Measurements from ENCODE around the gene PSMB1. TPM values are rescaled to one million over a fixed set of nuclear protein-coding genes. Genes with fewer than 3 reads are reported as not detected.

PSMB1 gene
- total and polyA plus RNA-seq, 9 of the 15 experiments (the other 6 are each of a cell fraction or from before 2014, with no cell fraction given) = 447 to 2,953 (median 884) TPM

DNA sequence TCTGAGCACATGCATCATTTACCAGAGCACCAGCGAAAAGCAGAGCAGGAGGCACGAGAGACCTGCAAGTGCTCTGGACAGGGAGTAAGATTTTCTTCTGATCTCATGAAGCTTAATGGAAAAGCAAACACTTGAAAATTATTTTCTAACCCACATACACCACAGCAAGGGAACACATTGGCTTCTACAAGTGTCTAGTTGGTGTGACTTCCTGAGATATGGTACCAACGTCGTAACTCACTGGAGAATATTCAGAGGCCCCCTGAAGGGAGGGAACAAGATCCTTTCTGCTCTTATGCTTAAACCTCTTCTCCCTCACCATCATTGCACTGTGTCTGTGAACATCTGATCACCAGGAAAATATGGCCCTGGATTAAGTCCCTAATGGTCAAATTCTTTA lies 48.6 kb downstream of the PSMB1 start:
- Histone ChIP-seq H3K27ac (ENCODE audit: extremely low read depth, low read depth, low read length) (no peak overlapping the region), H3K9me1 (ENCODE audit: control insufficient read depth, insufficient read depth, low read length) (no peaks in the 10 kb centered on the region), H3K79me2 (ENCODE audit: control insufficient read depth, insufficient read depth, low read length) (no peaks in the 10 kb centered on the region), H3K9me3 (replicated peaks; ENCODE audit: control insufficient read depth, insufficient read depth, low read depth, low read length) (no peaks in the 10 kb centered on the region), H3K4me3 (no peak overlapping the region), H3K27me3 (ENCODE audit: control insufficient read depth in 2 of 2, insufficient read depth in 2 of 2, low read length in 2 of 2) (peaks cover 5 to 35% of the 10 kb centered on the region in 2 experiments), H3K36me3 (ENCODE audit: control insufficient read depth, insufficient read depth, low read length) (no peaks in the 10 kb centered on the region), H3K9ac (ENCODE audit: insufficient read depth in 1 of 2, low read depth in 2 of 2, low read length in 2 of 2) (no peak overlapping the region), H4K20me1 (replicated peaks; ENCODE audit: control insufficient read depth, insufficient read depth, low read length) (no peaks in the 10 kb centered on the region), H3K4me2 (ENCODE audit: insufficient read depth, low read length) (no peak overlapping the region), H2AFZ (ENCODE audit: low read depth, low read length) (no peak overlapping the region), H3K4me1 (replicated peaks in 1 of 2; ENCODE audit: control insufficient read depth in 2 of 2, insufficient read depth in 2 of 2, low read length in 2 of 2) (no peaks in the 10 kb centered on the region)
- POLR2A ChIA-PET = no interaction called here
- FAIRE-seq (no peak), DNase-seq (ENCODE audit: extremely low read depth in 1 of 4, low spot score in 3 of 4) (no peak), ATAC-seq (no peak)
- 1% methylated on average over 4 of the region's 4 CpGs for WGBS (ENCODE audit: insufficient coverage, low coverage, missing lambda C conversion rate)
- no TSS peak for BruUV-seq (replicated peaks)
- CTCF ChIA-PET (ENCODE audit: low intra/inter-chr PET ratio) = no interaction called here
- no peak for TF ChIP-seq ZNF644 (tag; IDR thresholded peaks at IDR 0.05; ENCODE audit: low read depth)
- TF ChIP-seq ERF (CRISPR knock-in tag; IDR thresholded peaks at IDR 0.05) = no peak
- no peak for TF ChIP-seq YY1 (IDR thresholded peaks at IDR 0.05; ENCODE audit: borderline replicate concordance in 1 of 3, control insufficient read depth in 1 of 3, extremely low read depth in 1 of 3, insufficient read depth in 3 of 3, insufficient read length in 1 of 3, insufficient replicate concordance in 2 of 3, low read depth in 1 of 3, low read length in 2 of 3)
- TF ChIP-seq ZNF79 (CRISPR knock-in tag; IDR thresholded peaks at IDR 0.05; ENCODE audit: low read depth) = no peak
- TF ChIP-seq PTRF (tag; IDR thresholded peaks at IDR 0.05) = no peak
- TF ChIP-seq, protein P1, sequence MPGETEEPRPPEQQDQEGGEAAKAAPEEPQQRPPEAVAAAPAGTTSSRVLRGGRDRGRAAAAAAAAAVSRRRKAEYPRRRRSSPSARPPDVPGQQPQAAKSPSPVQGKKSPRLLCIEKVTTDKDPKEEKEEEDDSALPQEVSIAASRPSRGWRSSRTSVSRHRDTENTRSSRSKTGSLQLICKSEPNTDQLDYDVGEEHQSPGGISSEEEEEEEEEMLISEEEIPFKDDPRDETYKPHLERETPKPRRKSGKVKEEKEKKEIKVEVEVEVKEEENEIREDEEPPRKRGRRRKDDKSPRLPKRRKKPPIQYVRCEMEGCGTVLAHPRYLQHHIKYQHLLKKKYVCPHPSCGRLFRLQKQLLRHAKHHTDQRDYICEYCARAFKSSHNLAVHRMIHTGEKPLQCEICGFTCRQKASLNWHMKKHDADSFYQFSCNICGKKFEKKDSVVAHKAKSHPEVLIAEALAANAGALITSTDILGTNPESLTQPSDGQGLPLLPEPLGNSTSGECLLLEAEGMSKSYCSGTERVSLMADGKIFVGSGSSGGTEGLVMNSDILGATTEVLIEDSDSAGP (CRISPR knock-in tag; IDR thresholded peaks at IDR 0.05) = no peak
- no peak for TF ChIP-seq HMGN3 (IDR thresholded peaks at IDR 0.05; ENCODE audit: borderline replicate concordance, extremely low read depth, insufficient read length, low read depth, low read length)
- TF ChIP-seq NR2C1 (IDR thresholded peaks at IDR 0.05) = no peak
- TF ChIP-seq NR2C1 (tag; IDR thresholded peaks at IDR 0.05) = no peak
- TF ChIP-seq MYBL2 (IDR thresholded peaks at IDR 0.05; ENCODE audit: low read depth) = no peak
- TF ChIP-seq MYBL2 (CRISPR knock-in tag; IDR thresholded peaks at IDR 0.05; ENCODE audit: borderline replicate concordance) = no peak
- intact Hi-C loops (cut with micrococcal nuclease) = no loop called here
- in situ Hi-C loops (cut with MboI) = no loop called here

All from K562 (cell line).